Stromal cell of bone marrow (primary cell): ENCODE measurements around the gene C6orf120.
A peak's percentile ranks its signal among the peaks of the same experiment; 100 is the strongest.
"Not testable (repeated sequence)": the region's sequence is repeated elsewhere in the genome, so short reads cannot be mapped to it uniquely, and the experiment has no call there.

Experiments used
- DNase-seq: peaks from one replicate; pipeline ENCODE4 v3.0.0-alpha.2; 2012; ENCODE audit warnings: low read depth

The C6orf120 gene

DNA sequence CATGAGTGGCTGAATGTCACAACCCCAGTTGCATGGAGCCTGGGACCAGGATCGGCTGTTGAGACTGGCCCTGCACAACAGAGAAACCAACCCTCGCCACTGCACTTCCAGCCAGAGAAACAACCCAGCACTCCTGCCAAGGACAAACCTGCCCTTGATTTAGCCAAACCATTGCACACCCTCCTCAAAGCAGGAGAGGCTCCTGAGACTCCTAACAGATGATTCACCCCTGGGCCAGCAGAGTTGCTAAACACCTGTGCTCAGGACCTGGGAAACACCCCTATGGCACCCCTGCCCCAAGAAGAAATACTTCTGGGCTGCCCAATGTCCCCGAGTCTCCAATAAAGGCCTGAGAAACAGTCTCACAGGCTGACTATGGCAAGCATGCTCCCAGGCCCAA, 17.9 kb upstream of the C6orf120 start:
- DNase-seq: no peak

DNA sequence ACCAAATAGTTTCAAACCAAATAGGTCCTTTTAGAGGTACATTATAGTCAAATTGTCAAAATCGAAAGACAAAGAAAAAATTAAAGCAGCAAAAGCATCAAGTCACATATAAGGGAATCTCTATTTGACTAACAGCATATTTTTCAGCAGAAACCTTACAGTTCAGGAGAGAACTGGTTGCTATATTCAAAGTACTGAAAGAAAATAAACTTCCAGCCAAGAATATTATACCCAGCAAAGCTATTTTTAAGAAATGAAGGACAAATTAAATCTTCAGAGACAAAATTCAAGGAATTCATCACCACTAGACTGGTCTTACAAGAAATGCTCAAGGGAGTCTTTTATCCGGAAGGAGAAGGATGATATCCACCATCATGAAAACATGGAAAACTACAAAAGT, 16.1 kb upstream of the C6orf120 start:
- DNase-seq: no peak

DNA sequence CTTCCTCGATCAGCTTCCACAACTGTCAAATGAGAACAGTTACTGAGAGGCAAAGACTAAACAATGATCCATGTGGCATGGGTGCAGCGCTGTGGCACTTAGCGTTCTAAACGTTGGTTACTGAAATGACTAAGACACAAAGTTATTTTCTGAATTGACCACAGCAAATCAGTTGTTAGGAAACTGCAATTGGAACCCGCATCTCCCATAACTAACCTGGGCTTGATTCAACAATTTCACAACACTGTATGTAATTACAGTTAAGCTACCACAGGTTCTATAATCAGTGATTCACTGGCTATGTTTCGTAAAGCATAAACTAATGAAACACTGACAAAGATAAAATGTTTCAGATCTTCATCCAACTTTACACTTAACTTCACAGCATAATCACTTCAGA, 12.6 kb upstream of the C6orf120 start:
- DNase-seq: peak; percentile 69

DNA sequence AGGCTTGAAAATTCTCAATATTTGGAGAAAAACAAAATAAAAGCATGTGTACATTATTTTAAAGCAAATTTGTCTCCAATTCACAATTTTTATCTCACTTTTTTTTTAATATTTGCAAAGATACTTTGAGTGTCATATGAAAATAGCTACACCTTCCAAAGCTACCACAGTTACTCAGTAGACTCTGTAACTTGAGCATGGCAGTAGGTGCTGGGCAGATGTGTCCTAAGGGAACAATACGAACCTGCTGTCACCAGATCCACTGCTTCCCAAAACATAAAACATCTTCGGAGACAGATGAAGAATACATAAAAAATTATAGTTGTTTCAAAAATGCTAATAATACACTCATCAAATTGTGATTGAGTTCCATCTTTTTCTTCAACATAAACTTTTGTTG, 10.7 kb upstream of the C6orf120 start:
- no peak for DNase-seq

DNA sequence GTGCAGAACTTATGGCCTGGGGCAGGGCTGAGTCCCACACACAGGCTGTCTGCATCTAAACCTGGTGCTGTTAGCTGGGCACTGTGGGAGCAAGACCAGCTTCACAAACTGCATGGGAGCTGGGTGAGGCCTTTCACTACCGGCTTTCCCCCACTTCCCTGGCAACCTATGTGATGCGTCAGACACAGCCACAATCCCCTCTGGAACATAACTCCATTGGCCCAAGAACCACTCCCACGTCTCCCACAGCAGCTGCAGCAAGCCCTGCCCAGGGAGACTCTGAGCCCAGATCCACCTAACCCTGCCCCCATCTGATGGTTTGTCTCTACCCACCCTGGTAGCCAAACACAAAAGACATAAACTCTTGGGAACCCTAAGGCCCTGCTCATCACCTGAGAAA, 9.4 kb upstream of the C6orf120 start:
- no peak for DNase-seq

DNA sequence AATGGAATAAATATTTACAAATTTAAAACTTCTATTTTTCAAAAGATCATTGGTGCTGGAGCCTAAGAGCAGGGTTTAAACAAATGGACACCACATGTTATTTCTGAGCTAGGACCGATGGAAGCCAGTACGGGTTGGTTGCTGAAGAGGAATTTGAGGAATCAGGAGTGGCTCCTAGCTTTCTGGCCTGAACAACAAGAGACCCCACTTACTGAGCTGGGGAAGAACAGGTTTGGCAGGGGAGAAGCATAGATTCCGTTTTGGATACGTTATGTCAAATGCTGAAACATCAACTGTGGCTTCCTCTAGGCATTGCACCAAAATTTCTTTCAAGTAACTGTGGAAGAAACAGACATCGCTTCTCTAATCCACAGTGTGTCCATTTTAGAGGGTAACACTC, 6.8 kb upstream of the C6orf120 start:
- no peak for DNase-seq

DNA sequence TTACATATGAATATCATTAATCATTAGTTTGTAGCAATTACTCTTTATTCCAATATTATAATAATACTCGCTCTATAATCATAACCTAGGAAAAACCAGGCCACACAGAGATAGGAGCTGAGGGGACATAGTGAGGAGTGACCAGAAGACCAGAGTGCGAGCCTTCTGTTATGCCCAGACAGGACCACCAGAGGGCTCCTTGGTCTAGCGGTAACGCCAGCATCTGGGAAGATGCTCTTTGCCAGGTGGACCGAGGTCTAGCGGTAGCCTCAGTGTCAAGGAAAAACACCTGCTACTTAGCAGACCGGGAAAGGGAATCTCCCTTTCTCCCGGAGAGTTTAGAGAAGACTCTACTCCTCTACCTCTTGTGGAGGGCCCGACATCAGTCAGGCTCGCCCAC, 4.8 kb upstream of the C6orf120 start:
- DNase-seq: not testable (repeated sequence)

DNA sequence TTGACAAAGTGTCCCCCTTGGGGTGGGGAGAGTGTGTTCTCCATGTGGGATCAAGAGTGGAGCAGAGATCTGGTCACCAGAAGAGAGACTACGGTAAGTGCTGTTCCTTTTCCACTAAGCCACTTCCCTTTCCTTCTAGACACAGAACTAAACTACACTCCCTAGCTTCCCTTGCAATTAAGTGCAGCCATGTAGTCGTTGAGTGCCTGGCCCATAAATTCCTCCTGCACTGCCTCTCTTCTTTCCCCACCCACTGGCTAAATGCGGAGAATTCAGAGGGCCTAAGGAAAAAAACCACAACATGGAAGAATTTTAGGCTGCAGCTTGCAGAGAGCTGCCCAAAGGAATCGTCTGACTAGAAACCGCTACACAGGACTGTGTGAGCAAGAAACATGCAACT, 1.6 kb upstream of the C6orf120 start:
- DNase-seq: no peak

DNA sequence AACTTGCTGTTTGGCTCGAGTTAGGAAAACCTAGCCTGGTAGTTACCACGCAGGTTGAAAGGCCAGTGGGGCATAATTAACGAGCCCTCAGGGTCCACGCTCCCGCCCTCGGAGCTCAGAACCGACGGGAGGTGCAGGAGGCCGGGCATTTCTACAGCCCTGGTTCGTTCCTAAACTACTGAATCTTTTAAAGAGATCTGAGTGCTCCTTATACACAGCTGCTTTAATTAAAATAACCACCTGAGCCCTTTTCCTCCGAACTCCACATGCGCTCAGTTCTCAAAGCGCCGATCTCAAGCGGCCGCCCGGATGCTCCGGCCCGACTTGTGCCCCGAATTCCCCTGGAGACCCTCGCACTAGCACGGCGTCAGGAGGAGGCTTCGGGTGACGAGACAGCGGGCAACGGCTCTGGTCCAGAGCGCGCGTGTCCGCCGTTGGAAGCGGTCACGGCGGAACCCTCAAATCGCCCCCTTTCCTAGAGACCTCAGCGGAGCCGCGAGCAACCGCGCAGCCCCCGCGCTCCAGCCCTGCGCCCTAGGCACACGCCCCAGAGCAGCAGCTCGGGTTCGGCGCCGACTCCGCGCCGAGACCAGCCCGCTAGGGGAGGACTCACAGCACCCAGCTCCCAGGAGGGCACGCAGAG, 494 bp upstream of the C6orf120 start:
- no peak for DNase-seq

DNA sequence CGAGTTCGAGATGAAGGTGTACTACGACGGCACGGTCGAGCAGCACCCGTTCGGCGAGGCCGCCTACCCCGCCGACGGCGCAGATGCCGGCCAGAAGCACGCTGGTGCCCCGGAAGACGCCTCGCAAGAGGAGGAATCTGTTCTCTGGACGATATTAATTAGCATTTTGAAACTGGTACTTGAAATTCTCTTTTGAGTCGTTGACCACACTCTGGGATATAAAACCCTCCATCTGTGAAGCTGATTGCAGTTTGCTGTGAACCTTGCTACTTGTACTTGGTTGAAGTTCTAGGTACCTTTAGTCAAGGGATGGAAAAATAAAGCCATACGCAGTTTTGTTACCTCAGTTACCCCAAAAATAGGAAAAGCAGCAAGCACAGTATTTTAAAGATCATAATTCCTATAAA, 917 bp downstream of the C6orf120 start:
- DNase-seq: no peak

DNA sequence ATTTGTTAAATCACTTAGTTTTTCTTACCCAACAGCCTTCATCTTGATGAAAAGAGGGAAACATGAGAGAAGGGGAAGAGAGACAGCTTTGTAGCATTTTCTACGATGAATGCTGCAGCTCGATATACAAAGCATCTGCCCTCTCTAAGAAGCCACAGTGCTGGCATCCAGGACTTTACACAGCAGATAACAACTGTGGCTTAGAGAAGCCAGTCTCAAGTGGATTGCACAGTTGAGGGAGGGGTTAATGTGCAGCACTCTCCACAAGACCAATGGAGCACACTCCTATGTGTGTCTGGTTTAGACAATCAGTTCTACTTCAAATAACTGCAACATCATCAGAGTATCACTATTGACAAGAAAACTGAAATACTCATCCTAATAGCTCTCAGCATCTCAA, 5.8 kb downstream of the C6orf120 start:
- DNase-seq: no peak

DNA sequence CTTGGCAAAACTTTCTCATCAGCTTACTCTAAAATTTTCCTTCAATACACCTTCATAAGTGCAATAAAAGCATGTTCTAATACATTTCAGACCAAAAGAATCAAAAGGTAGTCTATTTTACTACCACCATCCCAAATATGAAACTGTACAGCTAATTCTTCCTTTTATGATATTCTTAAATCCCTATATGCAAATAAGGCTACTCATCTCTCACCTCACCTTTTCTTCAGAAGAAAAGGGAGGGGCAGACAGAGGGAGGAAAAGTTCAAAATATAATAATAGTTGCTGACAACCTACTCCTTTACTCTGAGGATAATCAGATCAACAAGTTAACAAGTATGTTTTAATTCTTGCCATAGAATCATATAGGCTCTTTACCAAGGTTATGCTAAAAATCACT, 7.4 kb downstream of the C6orf120 start:
- no peak for DNase-seq

DNA sequence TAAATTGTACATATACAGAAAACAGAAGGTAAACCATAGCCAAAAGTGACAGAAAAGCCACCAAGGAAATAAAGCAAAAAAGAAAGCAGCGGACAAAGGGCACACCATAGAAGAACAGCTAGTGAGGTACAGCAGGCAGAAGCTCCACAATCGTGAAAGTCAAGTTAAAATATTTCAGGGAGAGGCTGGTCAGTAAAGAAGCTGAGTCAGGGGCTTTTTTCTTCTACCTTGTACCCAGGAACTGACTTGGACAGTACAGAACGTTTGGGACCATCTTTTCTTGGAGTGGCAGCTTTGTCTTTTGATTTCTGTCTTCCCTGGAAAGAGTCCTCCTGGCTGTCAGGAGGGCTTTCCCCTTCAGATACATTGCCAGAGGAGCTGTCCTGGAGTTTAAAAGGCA, 8.1 kb downstream of the C6orf120 start:
- no peak for DNase-seq

DNA sequence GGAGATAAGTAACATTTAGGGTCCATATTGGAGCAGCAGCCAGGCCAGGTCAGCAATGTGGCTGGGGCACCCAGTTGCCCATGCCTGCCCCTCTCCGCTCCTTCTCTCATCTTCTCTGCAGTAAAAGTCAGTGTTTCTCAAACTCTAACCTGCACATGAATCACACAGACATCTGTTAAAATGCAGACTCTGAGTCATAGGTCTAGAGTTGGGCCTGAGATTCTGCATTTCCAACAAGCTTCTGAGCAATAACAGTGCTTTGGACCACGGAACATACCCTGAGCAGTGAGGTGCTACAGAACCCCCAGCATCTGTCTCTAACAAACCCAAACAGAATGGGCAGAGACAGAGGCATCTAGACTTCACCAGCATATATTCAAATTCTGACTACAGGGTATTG, 12.3 kb downstream of the C6orf120 start:
- no peak for DNase-seq

DNA sequence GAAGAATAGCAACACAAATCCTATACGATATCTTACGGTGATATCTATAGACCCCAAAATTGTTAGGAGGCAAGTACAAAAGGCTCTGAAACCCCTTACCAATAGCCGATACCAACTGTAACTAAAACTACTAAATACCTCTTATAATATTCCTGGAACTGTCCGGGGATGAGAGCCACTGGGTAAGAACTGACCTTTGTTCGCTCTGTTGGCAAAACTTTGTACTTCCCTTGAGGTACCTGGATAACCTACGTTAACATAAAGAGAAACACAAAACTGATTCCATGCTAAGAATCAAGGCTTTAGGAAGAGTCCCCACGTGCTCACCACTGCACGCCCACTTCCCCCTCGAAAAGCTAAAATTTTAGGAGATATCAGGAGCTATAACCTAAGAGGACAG, 12.7 kb downstream of the C6orf120 start:
- DNase-seq: no peak

DNA sequence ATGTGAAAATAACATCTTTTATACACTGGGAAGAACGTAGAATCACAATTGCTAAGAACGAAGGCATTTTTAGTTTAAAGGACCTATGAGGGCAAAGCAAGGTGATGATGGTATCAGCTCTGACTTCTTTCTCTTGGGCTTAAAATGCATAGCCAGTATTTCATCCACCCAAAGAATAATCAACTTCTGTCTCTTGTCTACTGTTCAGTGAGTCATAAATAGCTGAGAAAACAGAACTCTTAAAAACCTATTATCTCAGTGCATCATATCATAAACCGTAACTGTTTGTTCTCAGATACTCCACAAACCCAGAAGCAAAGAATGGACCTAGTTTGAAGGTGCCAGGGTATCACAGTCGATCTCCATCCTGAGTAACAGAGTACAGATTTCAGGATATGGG, 17.2 kb downstream of the C6orf120 start:
- DNase-seq: no peak

DNA sequence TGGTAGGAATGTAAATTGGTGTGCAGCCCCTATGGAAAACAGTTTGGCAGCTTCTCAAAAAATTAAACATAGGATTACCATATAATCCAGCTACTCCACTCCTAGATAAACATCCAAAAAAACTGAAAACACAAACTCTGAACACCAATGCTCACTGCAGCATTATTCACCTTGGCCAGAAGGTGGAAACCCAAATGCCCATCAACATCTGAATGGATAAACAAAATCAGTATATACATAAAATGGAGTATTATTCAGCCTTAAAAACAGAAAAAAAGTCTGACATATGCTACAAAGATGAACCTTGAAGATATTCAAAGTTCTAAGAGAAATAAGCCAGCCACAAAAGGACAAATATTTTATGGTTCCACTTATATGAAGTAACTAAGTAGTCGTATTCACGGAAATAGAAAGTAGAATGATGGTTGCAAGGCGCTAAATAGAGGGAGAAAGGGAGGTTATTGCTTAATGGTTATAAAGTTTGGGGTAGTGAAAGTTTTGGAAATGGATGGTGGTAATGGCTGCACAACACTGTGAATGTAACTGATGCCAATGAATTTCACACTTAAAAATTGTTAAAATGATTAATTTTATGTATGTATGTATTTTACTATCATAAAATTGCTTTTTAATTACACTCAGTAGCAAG, 18.4 kb downstream of the C6orf120 start:
- no peak for DNase-seq

DNA sequence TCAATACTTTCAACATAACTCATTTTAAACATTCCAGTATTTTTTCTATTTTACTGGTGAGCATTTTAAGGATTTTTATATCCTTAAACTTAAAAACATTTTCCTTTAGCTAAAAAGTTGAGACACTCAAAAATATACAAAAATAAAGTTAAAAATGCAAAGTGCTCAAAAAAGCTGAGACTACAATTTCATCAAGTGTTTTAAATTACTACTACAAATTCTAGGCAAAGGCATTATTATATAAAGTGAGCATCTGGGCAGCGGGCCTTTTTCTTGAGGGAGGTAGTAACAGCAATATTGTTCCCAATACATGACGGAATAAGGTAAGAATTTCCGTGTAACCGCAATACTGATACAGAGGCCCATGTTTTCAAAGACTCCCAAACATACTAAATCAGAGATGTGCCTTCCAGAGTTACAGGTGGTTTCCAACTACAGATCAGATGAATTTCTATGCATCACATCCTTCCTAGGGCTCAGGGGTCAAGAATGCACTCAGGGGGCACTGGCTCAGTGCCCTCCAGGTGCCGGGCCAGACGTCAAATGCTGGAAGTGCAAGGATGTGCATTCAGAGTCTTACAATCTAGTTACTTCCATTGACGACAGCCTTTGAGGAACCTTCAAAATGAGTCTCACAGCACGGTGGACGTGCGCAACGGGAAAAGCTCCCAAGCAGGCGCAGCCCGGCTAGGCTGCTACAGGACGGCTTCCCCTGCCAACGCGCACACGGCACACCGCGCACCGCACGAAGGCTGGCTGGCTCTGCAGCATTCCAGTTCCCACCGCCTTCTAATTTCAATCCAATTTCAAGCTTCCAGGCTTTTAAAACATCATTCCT, 20.7 kb downstream of the C6orf120 start:
- DNase-seq: no peak

DNA sequence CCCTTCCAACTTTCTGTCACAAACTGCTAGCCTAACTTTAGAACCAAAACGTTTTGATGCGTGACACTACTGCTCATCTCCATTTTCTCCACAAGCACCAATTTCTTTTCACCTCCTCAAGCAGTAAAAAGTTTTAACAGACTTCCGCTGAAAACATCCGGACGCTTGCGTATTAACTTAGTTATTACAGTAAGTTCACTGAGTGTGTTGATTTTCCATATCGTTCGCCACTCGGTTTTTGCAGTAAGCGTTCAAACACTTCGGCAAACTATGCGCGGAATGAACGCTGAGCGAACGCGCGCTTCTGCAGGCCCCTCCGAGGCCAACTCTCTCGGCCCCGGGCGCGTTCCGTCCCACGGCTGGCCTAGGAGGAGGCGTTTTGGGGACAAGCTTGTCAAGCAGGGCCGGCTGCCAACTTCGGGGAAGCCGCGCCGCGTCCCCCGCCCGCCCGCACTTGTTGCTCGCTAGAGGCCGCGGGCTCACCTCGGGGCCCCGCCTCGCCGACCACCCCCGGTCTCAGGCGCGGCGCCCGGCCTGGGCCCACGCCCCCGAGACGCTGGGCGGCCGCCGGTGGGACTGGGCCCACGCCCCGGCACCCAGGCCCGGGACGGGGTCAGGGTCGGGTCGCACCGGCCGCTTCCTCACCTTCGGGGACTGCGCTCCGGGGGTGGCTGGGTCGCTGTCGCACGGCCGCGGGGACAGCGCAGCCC, 21.4 kb downstream of the C6orf120 start:
- no peak for DNase-seq

DNA sequence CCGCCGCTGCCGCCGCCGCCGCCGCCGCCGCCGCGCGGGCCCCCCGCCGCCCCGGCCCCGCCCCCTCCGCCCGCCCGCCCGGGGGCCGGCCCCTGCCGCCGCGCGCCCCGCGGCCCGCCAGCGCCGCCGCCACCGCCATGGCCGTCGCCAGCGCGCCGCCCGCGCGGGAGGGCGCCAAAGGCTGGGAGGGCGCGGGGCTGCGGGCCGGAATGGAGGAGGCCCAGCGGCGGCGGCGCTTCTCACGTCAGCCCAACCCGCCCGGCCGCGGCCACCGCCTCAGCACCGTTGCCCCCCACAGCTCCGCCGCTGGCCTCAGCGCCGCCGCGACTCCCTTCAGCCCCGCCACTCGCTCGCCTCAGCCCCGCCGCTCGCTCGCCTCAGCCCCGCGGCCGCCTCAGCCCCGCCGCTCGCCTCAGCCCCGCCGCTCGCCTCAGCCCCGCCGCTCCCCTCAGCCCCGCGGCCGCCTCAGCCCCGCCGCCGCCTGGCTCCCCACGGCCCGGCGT, 22.1 kb downstream of the C6orf120 start:
- DNase-seq: no peak

DNA sequence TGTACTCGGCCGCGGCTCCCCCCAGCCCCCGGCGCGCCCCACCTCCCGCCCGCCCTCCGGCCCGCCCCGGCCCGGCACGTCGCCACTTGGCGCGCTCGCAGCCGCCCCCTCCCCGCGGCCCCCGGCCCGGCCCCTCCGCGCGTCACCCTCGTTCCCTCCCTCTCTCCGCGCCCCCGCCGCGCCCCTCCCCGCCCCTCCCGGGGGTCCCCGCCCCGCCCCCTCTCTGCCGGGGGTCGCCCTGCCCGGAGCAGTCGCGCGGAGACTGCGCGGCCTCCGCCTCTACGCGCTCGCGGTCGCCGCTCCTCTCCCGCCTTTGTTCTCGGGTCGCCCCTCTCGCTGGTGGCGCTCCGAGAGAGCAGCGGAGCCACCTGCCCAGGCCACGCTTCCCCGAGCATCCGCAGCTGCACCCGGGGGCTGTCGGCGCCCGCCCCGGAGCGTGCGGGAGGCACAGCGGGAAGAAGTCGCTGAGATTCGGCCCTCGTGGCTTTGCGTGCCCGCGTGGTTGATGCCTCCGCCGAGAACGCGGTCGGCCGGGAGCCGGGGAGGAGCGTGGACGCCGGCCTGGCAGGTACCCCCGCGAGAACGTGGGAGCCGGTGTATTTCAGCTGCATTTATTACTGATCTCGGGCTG, 22.7 kb downstream of the C6orf120 start, which contains the start of gene PHF10:
Gene PHF10 (minus strand): TSS at position 7 of the 631 bp plus-strand sequence. CDS start 569 bp downstream, outside the sequence.
- DNase-seq: no peak
